HepG2 (cell line): ENCODE measurements around the gene ERC1. TPM values are rescaled to one million over a fixed set of nuclear protein-coding genes. Genes with fewer than 3 reads are reported as not detected.

ENCODE experiments used
- ATAC-seq: fragments of 200-7000 bp; cut with Tn5 transposase; 3 replicates; pipeline ENCODE4 v1.9.1; 2020; ENCODE audit warnings: mild to moderate bottlenecking, moderate library complexity
- BruUV-seq: library from RNA; stranded (reverse); fragments of 400-500 nt; replicated peaks from 2 replicates; lab custom pipeline; 2021; lab: Mats Ljungman, UMichigan
- CTCF ChIA-PET: fragments of 300-600 bp; formaldehyde crosslinking; extraction: SDS; loops from one replicate; lab custom pipeline; 2021; ENCODE audit warnings: low total read pairs, inconsistent platforms, low intra/inter-chr PET ratio; lab: Yijun Ruan, JAX
- POLR2A ChIA-PET: fragments of 350-600 bp; sonication (Branson Sonifier 250); formaldehyde crosslinking; loops from one replicate; lab custom pipeline; 2020; ENCODE audit warnings: antibody characterized with exemption, inconsistent platforms; lab: Yijun Ruan, JAX
- DNase-seq: peaks from one replicate; pipeline ENCODE4 v3.0.0-alpha.2; 2015; ENCODE audit warnings: low spot score
- FAIRE-seq: peaks from 3 replicates; lab custom pipeline; 2011; peaks lifted over from hg19 to GRCh38; lab: Jason Lieb, UNC
- H2AFZ ChIP-seq: one replicate; pipeline ENCODE4 v1.6.1; 2011; ENCODE audit warnings: low read length, inconsistent platforms
- H3K27ac ChIP-seq: fragments of 300-600 bp; 3 replicates; pipeline ENCODE4 v1.8.0; 2011; ENCODE audit warnings: mixed run types, mild to moderate bottlenecking, mixed read lengths, low read length, inconsistent platforms; ENCODE audit not compliant: insufficient read depth; ENCODE audit errors: extremely low read length
- H3K27me3 ChIP-seq, 2 experiments: fragments of 200-600 bp in 1 of 2; 2 replicates in 1 of 2; 3 replicates in 1 of 2; pipeline versions ENCODE4 v1.6.0 to v1.8.0; 2011; ENCODE audit warnings: low read length in 2 of 2, mild to moderate bottlenecking in 2 of 2, moderate library complexity in 2 of 2, inconsistent platforms in 1 of 2; ENCODE audit not compliant: insufficient read depth in 2 of 2, control insufficient read depth in 1 of 2
- H3K36me3 ChIP-seq, 2 experiments: fragments of 200-600 bp in 1 of 2; replicated peaks in 1 of 2; 2 replicates in 1 of 2; 3 replicates in 1 of 2; pipeline versions ENCODE4 v1.5.1 to v1.8.0; 2011; ENCODE audit warnings: low read length in 2 of 2, inconsistent platforms in 1 of 2; ENCODE audit not compliant: insufficient read depth in 2 of 2, control insufficient read depth in 1 of 2
- H3K4me1 ChIP-seq: 2 replicates; pipeline ENCODE4 v1.5.1; 2012; ENCODE audit warnings: low read length, inconsistent platforms; ENCODE audit not compliant: insufficient read depth
- H3K4me2 ChIP-seq: 2 replicates; pipeline ENCODE4 v1.6.0; 2011; ENCODE audit warnings: low read depth, low read length, inconsistent platforms
- H3K4me3 ChIP-seq, 3 experiments: fragments of 200-600 bp in 1 of 3; sonication (generic), shearing (Covaris generic) in 1 of 3; replicated peaks in 1 of 3; 2 replicates each; pipeline ENCODE4 v1.5.1; 2011 to 2016; ENCODE audit warnings: low read length in 3 of 3, inconsistent platforms in 2 of 3, low read depth in 2 of 3, mild to moderate bottlenecking in 2 of 3, control low read depth in 1 of 3, mixed read lengths in 1 of 3; ENCODE audit not compliant: insufficient read depth in 1 of 3
- H3K79me2 ChIP-seq: one replicate; pipeline ENCODE4 v1.6.1; 2011; ENCODE audit warnings: low read length, inconsistent platforms; ENCODE audit not compliant: insufficient read depth
- H3K9ac ChIP-seq: 2 replicates; pipeline ENCODE4 v1.6.0; 2011; ENCODE audit warnings: mild to moderate bottlenecking, low read depth, low read length, inconsistent platforms; ENCODE audit not compliant: insufficient read depth
- H3K9me3 ChIP-seq: 2 replicates; pipeline ENCODE4 v1.5.1; 2012; ENCODE audit warnings: mild to moderate bottlenecking, low read length
- H4K20me1 ChIP-seq: 2 replicates; pipeline ENCODE4 v1.6.0; 2011; ENCODE audit warnings: inconsistent platforms, mild to moderate bottlenecking, low read length, moderate library complexity; ENCODE audit not compliant: insufficient read depth
- BCL6 ChIP-seq: IDR thresholded peaks from 2 replicates; pipeline ENCODE4 v1.6.1; 2016; ENCODE audit warnings: missing genetic modification reagents, missing compliant biosample characterization
- EHMT2 ChIP-seq: fragments of 200-600 bp; sonication (generic); IDR thresholded peaks from 2 replicates; pipeline ENCODE4 v1.7.0; 2017; ENCODE audit warnings: antibody characterized with exemption, low read depth, low read length, borderline replicate concordance
- ETV6 ChIP-seq: sonication (generic); formaldehyde crosslinking; conservative IDR thresholded peaks from 2 replicates; pipeline ENCODE4 v1.4.0; 2020; ENCODE audit warnings: missing genetic modification reagents
- MAF1 ChIP-seq: sonication (generic); formaldehyde crosslinking; IDR thresholded peaks from 2 replicates; pipeline ENCODE4 v1.5.0; 2020; ENCODE audit warnings: missing genetic modification reagents, borderline replicate concordance
- NAIF1 ChIP-seq: sonication (generic); formaldehyde crosslinking; IDR thresholded peaks from 2 replicates; pipeline ENCODE4 v1.5.0; 2020; ENCODE audit warnings: mild to moderate bottlenecking, missing genetic modification reagents, borderline replicate concordance
- TCF7L2 ChIP-seq: IDR thresholded peaks from 2 replicates; pipeline ENCODE4 v1.6.1; 2011; ENCODE audit warnings: mild to moderate bottlenecking, low read depth, low read length, moderate library complexity
- U2AF1 ChIP-seq: fragments of 200-400 bp; formaldehyde crosslinking; optimal IDR thresholded peaks from 2 replicates; pipeline ENCODE3; 2017; ENCODE audit warnings: mild to moderate bottlenecking, low read depth, low read length
- ZFP36L2 ChIP-seq: sonication (generic); formaldehyde crosslinking; IDR thresholded peaks from 2 replicates; pipeline ENCODE4 v1.4.0; 2020; ENCODE audit warnings: missing genetic modification reagents
- ZNF460 ChIP-seq: sonication (generic); formaldehyde crosslinking; IDR thresholded peaks from 2 replicates; pipeline ENCODE4 v1.5.1; 2020; ENCODE audit warnings: missing genetic modification reagents, mild to moderate bottlenecking, borderline replicate concordance
- ZNF790 ChIP-seq: sonication (generic); formaldehyde crosslinking; IDR thresholded peaks from 2 replicates; pipeline ENCODE4 v1.8.0; 2022; ENCODE audit warnings: missing genetic modification reagents, mild to moderate bottlenecking, borderline replicate concordance
- WGBS: methylation state at CpG from one replicate; pipeline ENCODE4 v1.1.6; 2017; ENCODE audit warnings: low lambda C conversion rate; 5-methylcytosine and 5-hydroxymethylcytosine counted together
- in situ Hi-C: cut with HindIII; loops from 2 replicates; pipeline ENCODE4 v1.10.0; 2017; ENCODE audit warnings: low pct_unique_long_range_greater_than_20kb; ENCODE audit not compliant: extremely low pct_ligation_motif_present
- intact Hi-C: fragments of 100-400 bp; cut with micrococcal nuclease; formaldehyde crosslinking; loops from one replicate; pipeline ENCODE4 v1.10.0; 2022; ENCODE audit not compliant: unreplicated experiment
- polyA plus RNA-seq, 8 experiments: library from polyadenylated mRNA; depleted of rRNA in 3 of 8; stranded (reverse) in 7 of 8; unstranded in 1 of 8; fragments of >200 nt; fragmentation: Illumina TruSeq in 4 of 8; extraction: Trizol in 4 of 8; gene quantifications; 2 replicates each; pipeline versions ENCODE4 v1.2.1 to v1.2.3, GENCODE V29; 2011 to 2016; ENCODE audit warnings: low read depth in 4 of 8, missing spikeins in 1 of 8, mixed read lengths in 1 of 8; ENCODE audit not compliant: insufficient read depth in 1 of 8
- total RNA-seq, 5 experiments: library from RNA; depleted of rRNA; stranded (reverse); fragments of >200 nt; fragmentation: Illumina TruSeq; extraction: Trizol; gene quantifications; 2 replicates each; pipeline ENCODE4 v1.2.3, GENCODE V29; 2016; ENCODE audit warnings: low read depth in 1 of 5
- TF ChIP-seq, protein P1 (sequence below), 2 experiments: fragments of 450-650 bp in 1 of 2; sonication (generic) in 1 of 2; formaldehyde crosslinking in 1 of 2; IDR thresholded peaks; 2 replicates each; pipeline versions ENCODE4 v1.6.1 to v1.8.0; 2016 to 2022; ENCODE audit warnings: antibody characterized with exemption in 1 of 2, mild to moderate bottlenecking in 1 of 2, missing genetic modification reagents in 1 of 2

The ERC1 gene
- total and polyA plus RNA-seq, 2 of the 13 experiments (the other 11 are each of a cell fraction or from before 2014, with no cell fraction given) = 6.1 to 12.4 TPM

DNA sequence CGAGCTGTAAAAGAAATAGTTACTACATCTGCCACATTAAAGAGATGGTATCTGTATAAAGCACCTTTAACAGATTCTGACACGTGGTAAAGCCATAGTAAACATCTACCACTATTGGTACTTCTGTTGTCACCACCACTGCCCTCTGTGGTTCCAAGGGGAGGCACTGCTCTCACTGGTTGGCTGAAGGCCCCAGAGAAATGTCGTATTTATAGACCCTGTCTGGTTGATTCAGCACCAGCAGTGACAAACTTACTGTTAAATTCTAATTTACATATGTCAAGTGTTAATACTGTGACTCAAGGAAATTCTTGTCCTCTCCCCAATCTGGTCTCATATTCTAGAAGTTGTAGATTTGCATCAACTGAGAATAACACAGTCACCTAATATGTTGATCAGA is 281.1 kb downstream of the ERC1 start:
- H3K4me3 ChIP-seq = no peak overlapping the region
- H3K9me3 ChIP-seq = no peaks in the 10 kb centered on the region
- no peak for TF ChIP-seq U2AF1
- no peak for TF ChIP-seq EHMT2
- TF ChIP-seq MAF1 (CRISPR knock-in tag) = no peak
- no peak for TF ChIP-seq ZNF790
- no peak for TF ChIP-seq ETV6 (CRISPR knock-in tag)
- no peak for TF ChIP-seq ZFP36L2 (CRISPR knock-in tag)
- TF ChIP-seq ZNF460 (CRISPR knock-in tag) = no peak
- TF ChIP-seq, protein P1, sequence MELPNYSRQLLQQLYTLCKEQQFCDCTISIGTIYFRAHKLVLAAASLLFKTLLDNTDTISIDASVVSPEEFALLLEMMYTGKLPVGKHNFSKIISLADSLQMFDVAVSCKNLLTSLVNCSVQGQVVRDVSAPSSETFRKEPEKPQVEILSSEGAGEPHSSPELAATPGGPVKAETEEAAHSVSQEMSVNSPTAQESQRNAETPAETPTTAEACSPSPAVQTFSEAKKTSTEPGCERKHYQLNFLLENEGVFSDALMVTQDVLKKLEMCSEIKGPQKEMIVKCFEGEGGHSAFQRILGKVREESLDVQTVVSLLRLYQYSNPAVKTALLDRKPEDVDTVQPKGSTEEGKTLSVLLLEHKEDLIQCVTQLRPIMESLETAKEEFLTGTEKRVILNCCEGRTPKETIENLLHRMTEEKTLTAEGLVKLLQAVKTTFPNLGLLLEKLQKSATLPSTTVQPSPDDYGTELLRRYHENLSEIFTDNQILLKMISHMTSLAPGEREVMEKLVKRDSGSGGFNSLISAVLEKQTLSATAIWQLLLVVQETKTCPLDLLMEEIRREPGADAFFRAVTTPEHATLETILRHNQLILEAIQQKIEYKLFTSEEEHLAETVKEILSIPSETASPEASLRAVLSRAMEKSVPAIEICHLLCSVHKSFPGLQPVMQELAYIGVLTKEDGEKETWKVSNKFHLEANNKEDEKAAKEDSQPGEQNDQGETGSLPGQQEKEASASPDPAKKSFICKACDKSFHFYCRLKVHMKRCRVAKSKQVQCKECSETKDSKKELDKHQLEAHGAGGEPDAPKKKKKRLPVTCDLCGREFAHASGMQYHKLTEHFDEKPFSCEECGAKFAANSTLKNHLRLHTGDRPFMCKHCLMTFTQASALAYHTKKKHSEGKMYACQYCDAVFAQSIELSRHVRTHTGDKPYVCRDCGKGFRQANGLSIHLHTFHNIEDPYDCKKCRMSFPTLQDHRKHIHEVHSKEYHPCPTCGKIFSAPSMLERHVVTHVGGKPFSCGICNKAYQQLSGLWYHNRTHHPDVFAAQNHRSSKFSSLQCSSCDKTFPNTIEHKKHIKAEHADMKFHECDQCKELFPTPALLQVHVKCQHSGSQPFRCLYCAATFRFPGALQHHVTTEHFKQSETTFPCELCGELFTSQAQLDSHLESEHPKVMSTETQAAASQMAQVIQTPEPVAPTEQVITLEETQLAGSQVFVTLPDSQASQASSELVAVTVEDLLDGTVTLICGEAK (IDR thresholded peaks at IDR 0.05) = no peak
- TF ChIP-seq, protein P1 (CRISPR knock-in tag; IDR thresholded peaks at IDR 0.05) = no peak
- TF ChIP-seq TCF7L2 = no peak
- TF ChIP-seq BCL6 (CRISPR knock-in tag) = no peak
- TF ChIP-seq NAIF1 (CRISPR knock-in tag) = no peak
- FAIRE-seq = no peak
- H4K20me1 ChIP-seq = no peaks in the 10 kb centered on the region
- intact Hi-C loops (no loop called here), in situ Hi-C loops (no loop called here)
- no peak for DNase-seq
- no peaks in the 10 kb centered on the region for H3K4me1 ChIP-seq
- H3K27me3 ChIP-seq = no peaks in the 10 kb centered on the region
- no peak overlapping the region for H3K4me2 ChIP-seq
- no peaks in the 10 kb centered on the region for H3K79me2 ChIP-seq
- H3K27ac ChIP-seq = no peak overlapping the region
- no peak overlapping the region for H3K9ac ChIP-seq
- BruUV-seq = no TSS peak
- ChIA-PET CTCF (no interaction called here), POLR2A (no interaction called here)
- no peak for ATAC-seq
- 88% methylated on average over 3 of the region's 3 CpGs for WGBS
- H2AFZ ChIP-seq = no peak overlapping the region
- H3K36me3 ChIP-seq = no peaks in the 10 kb centered on the region; a peak in 1 of 5 replicates
